CD4-positive, alpha-beta T cell treated with Interleukin-10 for 1 hour (primary cell): ENCODE measurements around the gene MFN2.
"Not testable (repeated sequence)": the region's sequence is repeated elsewhere in the genome, so short reads cannot be mapped to it uniquely, and the experiment has no call there.

Source experiments
- DNase-seq: peaks from one replicate; pipeline ENCODE4 v3.0.0-alpha.2; 2020

MFN2 gene

DNA sequence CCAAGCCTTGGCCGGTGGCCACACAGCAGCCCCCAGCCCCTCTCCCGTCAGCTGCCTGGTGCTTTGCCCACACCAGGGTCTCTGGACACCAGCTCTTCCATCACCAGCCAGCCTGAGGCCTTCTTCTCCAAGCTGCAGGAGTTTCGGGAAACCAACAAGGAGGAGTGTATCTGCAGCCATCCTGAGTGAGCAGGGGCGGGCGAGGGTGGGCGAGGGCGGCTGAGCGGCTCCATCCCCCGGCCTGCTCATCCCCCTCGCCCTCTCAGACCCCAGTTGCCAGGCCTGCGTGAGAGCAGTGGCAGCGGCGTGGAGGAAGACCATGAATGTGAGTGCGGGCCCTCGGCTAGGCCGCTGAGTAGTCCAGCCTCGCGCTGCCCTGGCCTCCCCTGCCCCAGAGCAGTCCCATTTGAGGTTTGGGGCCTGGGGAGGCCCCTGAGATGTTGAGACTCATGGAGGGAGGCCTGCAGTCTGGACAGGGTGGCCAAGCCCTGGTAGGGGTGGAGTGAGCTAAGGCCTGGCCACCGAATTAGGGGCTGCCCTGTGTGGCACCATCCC is 48.8 kb downstream of the MFN2 start:
- no peak for DNase-seq

DNA sequence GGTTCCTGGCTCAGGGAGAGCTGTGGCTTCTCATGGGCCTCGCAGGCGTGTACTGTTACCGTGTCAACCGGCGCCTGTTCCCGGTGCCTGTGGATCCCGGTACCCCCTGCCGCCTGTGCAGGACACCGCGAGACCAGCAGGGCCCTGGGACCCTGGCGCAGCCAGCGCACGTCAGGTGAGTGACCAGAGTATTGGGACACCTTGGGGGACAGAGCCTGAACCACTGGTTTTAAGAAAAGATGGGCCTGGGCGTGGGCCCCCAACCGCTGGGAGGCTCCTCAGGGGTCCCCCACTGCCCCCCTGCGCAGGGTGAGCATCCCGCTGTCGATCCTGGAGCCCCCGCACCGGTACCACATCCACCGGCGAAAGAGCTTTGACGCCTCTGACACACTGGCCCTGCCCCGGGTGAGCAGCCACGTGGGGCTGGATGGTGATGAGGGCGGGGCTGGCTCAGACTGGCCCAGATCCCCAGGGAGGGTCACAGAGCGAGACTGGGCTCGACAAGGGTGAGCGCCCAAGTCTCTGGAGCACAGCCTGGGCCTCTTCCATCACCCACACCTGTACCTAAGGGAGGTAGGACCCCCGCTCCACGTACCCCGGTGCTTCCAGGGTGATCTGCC is 49.6 kb downstream of the MFN2 start:
- DNase-seq = no peak

DNA sequence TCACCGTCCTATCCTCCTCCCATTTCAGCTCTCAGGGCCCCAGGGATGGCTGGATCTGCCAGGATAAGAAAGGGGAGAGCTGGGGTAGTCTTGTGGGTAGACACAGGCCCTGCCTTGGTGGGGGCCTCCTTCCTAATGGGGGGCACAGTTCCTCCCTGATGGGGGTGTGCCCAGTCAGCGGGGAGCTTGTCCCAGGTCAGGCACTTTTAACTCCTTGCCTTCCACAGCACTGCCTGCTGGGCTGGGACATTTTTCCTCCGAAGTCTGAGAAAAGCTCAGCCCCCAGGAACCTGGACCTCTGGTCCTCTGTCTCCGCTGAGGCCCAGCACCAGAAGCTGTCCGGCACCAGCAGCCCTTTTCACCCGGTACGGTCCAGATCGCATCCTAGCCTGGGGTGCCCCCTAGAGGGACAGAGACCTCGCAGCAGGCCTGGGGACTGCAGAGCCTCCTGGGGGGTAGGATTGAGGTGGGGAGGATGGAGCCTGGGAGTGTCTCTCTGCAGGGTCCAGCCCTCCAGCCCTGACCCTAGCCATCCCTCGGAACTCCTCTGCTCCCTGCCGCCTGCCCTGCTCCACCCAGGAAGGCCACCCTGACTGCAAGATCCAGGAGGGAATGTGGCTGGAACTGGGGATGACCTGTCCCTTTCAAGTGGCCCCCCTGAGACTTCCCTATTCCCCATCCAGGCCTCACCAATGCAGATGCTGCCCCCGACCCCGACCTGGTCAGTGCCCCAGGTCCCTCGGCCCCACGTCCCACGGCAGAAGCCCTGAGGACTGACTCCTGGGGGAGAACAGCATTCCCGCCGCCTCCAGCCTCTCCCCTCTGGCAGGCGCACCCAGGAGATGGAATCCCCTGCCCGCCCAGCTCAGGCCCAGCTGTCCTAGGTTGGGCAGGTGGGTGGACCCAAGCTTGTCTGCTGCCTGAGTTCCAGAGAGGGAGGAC is 51.1 kb downstream of the MFN2 start:
- peak; percentile 34 for DNase-seq

DNA sequence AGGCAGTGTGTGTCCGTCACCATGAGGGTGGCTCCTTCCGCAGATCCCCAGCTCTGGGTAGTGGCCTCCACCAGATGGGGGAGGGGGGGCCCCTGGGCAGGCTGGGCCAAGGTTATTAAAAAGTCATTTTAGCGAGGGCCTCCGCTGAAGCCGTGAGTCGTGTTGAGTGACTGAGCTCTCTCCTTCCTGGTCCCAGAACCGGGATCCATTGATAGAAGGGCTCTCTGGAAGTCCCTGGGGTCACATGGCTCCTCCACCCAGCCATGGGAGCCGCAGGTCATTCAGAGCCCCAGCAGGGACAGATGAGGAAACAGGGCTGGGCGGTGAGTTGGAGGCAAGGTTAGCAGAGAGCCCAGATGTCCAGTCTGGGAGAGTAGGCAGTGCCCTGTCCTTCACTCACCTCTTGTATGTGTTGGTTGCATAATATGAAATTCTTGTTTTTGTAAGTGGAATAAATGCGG is 51.9 kb downstream of the MFN2 start:
- no peak for DNase-seq

DNA sequence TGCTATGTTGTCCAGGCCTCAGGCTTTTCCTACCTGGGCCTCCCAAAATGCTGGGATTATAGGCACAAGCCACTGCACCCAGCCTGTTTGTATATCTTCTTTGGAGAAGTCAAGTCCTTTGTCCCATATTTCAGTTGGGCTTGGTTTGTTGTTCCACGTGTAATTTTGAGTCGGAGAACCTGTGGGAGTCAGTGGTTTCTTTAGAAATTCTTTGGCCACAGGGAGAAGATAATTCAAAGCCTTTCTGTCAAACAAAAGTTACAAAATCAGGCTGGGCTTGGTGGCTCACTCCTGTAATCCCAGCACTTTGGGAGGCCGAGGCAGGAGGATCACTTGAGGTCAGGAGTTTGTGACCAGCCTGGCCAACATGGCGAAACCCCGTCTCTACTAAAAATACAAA is 53.2 kb downstream of the MFN2 start:
- DNase-seq = not testable (repeated sequence)

- DNase-seq = no peak
Observed at GRCh38 chr1:12034381-12034801, 54.1 kb downstream of the MFN2 start.

- no peak for DNase-seq
Observed at GRCh38 chr1:12035312-12035711, 55.1 kb downstream of the MFN2 start.

GRCh38 chr1:12037486-12038355 is 57.5 kb downstream of the MFN2 start:
- DNase-seq = no peak

DNA sequence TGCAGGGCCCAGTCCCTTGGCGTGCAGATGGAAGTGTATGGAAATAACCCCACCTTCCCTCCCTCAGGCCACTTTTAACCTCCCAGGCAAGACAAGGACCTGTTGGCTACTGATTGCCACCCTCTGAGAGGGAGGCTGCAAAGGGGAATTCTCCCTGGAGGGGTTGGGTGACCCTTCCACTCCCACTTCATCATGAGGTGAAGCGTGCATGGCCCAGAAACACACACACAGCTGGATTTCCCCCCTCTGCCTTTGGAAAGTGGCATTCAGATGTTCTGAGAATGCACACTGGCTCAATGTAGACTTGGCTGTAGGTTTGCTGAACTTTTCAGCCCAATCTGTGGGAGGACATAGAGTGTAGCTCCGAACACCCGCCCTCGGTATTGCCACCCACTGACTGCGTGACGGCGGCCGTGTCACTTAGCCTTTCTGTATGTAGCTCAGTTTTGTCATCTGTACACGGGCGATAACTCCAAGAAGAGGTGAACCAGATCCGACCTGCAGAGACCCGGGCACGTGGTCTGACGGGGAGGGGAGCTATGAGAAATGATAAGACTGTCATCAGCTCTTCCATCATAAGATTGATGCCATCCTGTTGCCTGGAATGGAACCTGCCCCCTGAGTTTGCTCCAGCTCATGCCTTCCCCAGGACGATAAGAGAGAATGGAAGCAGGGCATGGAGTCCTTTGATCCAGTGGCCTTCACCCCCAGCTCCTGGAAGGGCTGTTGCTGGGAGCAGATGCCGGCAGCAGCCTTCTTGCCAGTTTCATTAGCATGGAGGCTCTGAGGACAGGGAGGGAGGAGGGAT is 58.3 kb downstream of the MFN2 start:
- no peak for DNase-seq

- DNase-seq = no peak
Observed at GRCh38 chr1:12039164-12039525, 58.9 kb downstream of the MFN2 start.

- DNase-seq = not testable (repeated sequence)
Observed at GRCh38 chr1:12039824-12040456, 59.7 kb downstream of the MFN2 start.

- DNase-seq = no peak
Observed at GRCh38 chr1:12040457-12041051, 60.3 kb downstream of the MFN2 start.

GRCh38 chr1:12044187-12044877 is 64.1 kb downstream of the MFN2 start:
- DNase-seq = not testable (repeated sequence)

- DNase-seq = no peak
Observed at GRCh38 chr1:12046749-12047119, 66.5 kb downstream of the MFN2 start.

GRCh38 chr1:12047120-12047876 is 67.1 kb downstream of the MFN2 start:
- peak; percentile 50 for DNase-seq

DNA sequence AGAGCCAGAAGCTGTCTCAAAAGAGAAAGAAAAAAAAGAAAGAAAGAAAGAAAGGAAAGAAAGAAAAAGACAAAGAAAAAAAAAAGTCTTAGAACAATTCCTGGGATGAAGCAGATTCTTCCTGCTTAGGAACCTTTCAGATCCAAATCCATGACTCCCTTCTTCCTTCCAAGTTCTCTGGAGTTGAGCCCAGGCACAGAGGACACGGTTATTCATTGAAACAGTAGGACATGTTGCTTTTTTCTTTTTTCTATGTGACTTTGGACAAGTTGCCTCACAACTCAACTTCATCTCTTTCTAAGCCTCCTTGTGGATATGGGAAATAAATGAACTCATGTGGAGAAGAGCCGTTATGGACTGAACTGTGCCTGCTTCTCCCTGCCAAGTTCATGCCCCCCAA is 68.1 kb downstream of the MFN2 start:
- DNase-seq = no peak

DNA sequence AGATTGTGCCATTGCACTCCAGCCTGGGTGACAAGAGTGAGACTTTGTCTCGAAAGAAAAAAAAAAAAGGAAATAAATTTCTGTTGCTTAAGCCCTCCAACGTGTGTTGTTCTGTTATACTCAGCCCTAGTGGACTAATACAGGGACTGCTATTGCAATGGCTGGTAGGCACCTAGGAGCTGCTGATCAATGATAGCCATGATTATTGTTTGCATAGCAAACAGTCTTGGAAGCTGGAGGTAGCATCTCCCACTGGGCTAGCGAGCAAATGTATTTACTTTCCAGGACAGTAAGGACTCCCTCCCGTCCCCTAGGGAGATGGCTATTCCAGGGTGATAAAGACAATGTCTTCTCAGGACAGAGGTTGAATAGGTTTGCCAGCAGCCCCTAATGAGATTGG is 69.4 kb downstream of the MFN2 start:
- DNase-seq = no peak

GRCh38 chr1:12051361-12051760 is 71.1 kb downstream of the MFN2 start:
- DNase-seq = no peak

DNA sequence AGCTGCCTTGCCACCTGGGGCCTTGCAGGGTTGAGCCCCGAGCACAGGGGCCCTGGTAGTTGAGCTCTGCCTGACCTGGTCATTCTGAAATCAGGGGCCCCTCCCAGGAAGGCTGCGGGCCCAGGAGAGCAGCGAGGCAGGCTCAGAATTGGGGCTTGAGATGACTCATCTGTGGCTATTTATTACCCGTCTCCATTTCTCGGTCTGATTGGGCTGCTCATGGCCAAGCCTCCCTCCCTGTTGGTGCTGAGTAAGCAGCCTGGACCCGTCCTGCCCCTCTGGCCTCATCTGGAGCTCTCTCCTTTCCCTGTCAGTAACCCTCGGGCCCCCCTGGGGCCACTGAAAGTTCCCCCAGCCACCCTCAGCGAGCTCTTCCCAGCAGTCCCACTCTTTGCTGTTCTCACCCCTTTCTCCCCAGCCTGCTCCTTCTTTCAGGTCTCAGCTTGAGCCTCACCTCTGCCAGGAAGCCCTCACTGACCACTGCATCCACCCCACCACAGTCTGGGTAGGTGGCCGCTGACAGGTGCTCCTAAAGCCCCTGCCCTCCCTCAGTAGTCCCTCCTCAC is 71.8 kb downstream of the MFN2 start:
- no peak for DNase-seq
